GM12878 (cell line): Measurements from ENCODE around the gene HIP1. TPM values are rescaled to one million over a fixed set of nuclear protein-coding genes. Genes with fewer than 3 reads are reported as not detected.

ENCODE experiments used
- ATAC-seq: fragments of 200-7000 bp; cut with Tn5 transposase; 3 replicates; pipeline ENCODE4 v1.9.1; 2020; ENCODE audit warnings: mild to moderate bottlenecking, moderate library complexity
- BruUV-seq: library from RNA; stranded (reverse); fragments of 400-500 nt; replicated peaks from 2 replicates; lab custom pipeline; 2021; lab: Mats Ljungman, UMichigan
- CTCF ChIA-PET: fragments of 300-600 bp; sonication (Branson Sonifier 250); formaldehyde crosslinking; extraction: SDS; loops from one replicate; lab custom pipeline; 2021; ENCODE audit warnings: inconsistent platforms; lab: Yijun Ruan, JAX
- POLR2A ChIA-PET: fragments of 350-600 bp; formaldehyde crosslinking; extraction: SDS; loops from one replicate; lab custom pipeline; 2021; ENCODE audit warnings: inconsistent platforms; lab: Charles Lee
- RAD21 ChIA-PET: fragments of 300-600 bp; sonication (Branson Sonifier 250); formaldehyde crosslinking; loops from one replicate; lab custom pipeline; 2023; ENCODE audit warnings: antibody characterized with exemption; ENCODE audit not compliant: unreplicated experiment; lab: Charles Lee
- SMC1A ChIA-PET: fragments of 300-600 bp; sonication (Branson Sonifier 250); formaldehyde crosslinking; loops from one replicate; lab custom pipeline; 2023; ENCODE audit not compliant: unreplicated experiment, uncharacterized antibody; lab: Charles Lee
- DNase-seq: peaks from one replicate; pipeline ENCODE4 v3.0.0-alpha.2; 2011; ENCODE audit warnings: low read depth, low spot score
- FAIRE-seq: peaks from 3 replicates; lab custom pipeline; 2011; peaks lifted over from hg19 to GRCh38; lab: Jason Lieb, UNC
- H2AFZ ChIP-seq: 2 replicates; pipeline ENCODE4 v1.6.0; 2011; ENCODE audit warnings: low read depth, low read length, control low read depth; ENCODE audit not compliant: control insufficient read depth
- H3K27ac ChIP-seq: 2 replicates; pipeline ENCODE4 v1.5.1; 2011; ENCODE audit warnings: control low read depth; ENCODE audit not compliant: control insufficient read depth, insufficient read depth
- H3K27me3 ChIP-seq, 2 experiments: replicated peaks in 1 of 2; 2 replicates each; pipeline versions ENCODE4 v1.6.0 to v1.6.1; 2011; ENCODE audit warnings: low read length in 1 of 2; ENCODE audit not compliant: control insufficient read depth in 2 of 2, insufficient read depth in 2 of 2
- H3K36me3 ChIP-seq, 2 experiments: 2 replicates each; pipeline ENCODE4 v1.5.1; 2011; ENCODE audit warnings: low read length in 1 of 2; ENCODE audit not compliant: control insufficient read depth in 2 of 2, insufficient read depth in 2 of 2
- H3K4me1 ChIP-seq: 2 replicates; pipeline ENCODE4 v1.6.1; 2011; ENCODE audit warnings: mild to moderate bottlenecking, low read length, moderate library complexity, mixed read lengths; ENCODE audit not compliant: control insufficient read depth, insufficient read depth
- H3K4me2 ChIP-seq: 2 replicates; pipeline ENCODE4 v1.6.0; 2011; ENCODE audit warnings: control low read depth; ENCODE audit not compliant: control insufficient read depth, insufficient read depth
- H3K4me3 ChIP-seq: fragments of 200-600 bp; sonication (generic); 2 replicates; pipeline ENCODE4 v1.5.1; 2016
- H3K79me2 ChIP-seq: 2 replicates; pipeline ENCODE4 v1.6.0; 2011; ENCODE audit warnings: low read length; ENCODE audit not compliant: control insufficient read depth, insufficient read depth
- H3K9ac ChIP-seq: 2 replicates; pipeline ENCODE4 v1.8.0; 2011; ENCODE audit warnings: low read length, control low read depth, mixed read lengths; ENCODE audit not compliant: control insufficient read depth, insufficient read depth
- H3K9me3 ChIP-seq: replicated peaks from 3 replicates; pipeline ENCODE4 v1.5.1; 2011; ENCODE audit warnings: mild to moderate bottlenecking, low read length; ENCODE audit not compliant: control insufficient read depth, insufficient read depth
- H4K20me1 ChIP-seq: 2 replicates; pipeline ENCODE4 v1.6.0; 2011; ENCODE audit not compliant: control insufficient read depth, insufficient read depth
- CHD1 ChIP-seq: IDR thresholded peaks from 2 replicates; pipeline ENCODE4 v1.6.1; 2012; ENCODE audit warnings: low read depth, low read length, improper control_type of control experiment
- E2F4 ChIP-seq: IDR thresholded peaks from 2 replicates; pipeline ENCODE4 v1.6.1; 2012; ENCODE audit warnings: low read depth, low read length, improper control_type of control experiment
- E2F8 ChIP-seq: fragments of 450-650 bp; IDR thresholded peaks from 2 replicates; pipeline ENCODE4 v1.6.1; 2018; ENCODE audit warnings: mild to moderate bottlenecking, low read depth, moderate library complexity; ENCODE audit not compliant: partially characterized antibody
- EGR1 ChIP-seq, 2 experiments: IDR thresholded peaks; 1 replicate in 1 of 2; 2 replicates in 1 of 2; pipeline ENCODE4 v1.6.1; 2011 to 2012; ENCODE audit warnings: low read depth in 2 of 2, low read length in 2 of 2, borderline replicate concordance in 1 of 2, mild to moderate bottlenecking in 1 of 2, moderate library complexity in 1 of 2
- EZH2 ChIP-seq: IDR thresholded peaks from 2 replicates; pipeline ENCODE4 v1.6.1; 2012; ENCODE audit warnings: low read depth, mild to moderate bottlenecking, control low read depth, inconsistent platforms, low read length, borderline replicate concordance; ENCODE audit not compliant: control insufficient read depth
- HDAC6 ChIP-seq: fragments of 200-600 bp; sonication (generic); IDR thresholded peaks from one replicate; pipeline ENCODE4 v1.8.0; 2017; ENCODE audit warnings: antibody characterized with exemption; ENCODE audit not compliant: unreplicated experiment
- IKZF1 ChIP-seq: fragments of 450-650 bp; conservative IDR thresholded peaks from 2 replicates; pipeline ENCODE4 v1.6.1; 2017; ENCODE audit warnings: antibody characterized with exemption, mild to moderate bottlenecking
- KDM1A ChIP-seq: fragments of 200-600 bp; sonication (generic); IDR thresholded peaks from 2 replicates; pipeline ENCODE4 v1.6.1; 2016; ENCODE audit warnings: borderline replicate concordance
- MEF2A ChIP-seq: IDR thresholded peaks from 2 replicates; pipeline ENCODE4 v1.6.1; 2011; ENCODE audit warnings: low read depth, mild to moderate bottlenecking, low read length, moderate library complexity; ENCODE audit not compliant: insufficient read depth
- MLLT1 ChIP-seq: fragments of 450-650 bp; IDR thresholded peaks from 2 replicates; pipeline ENCODE4 v1.6.1; 2016; ENCODE audit warnings: mild to moderate bottlenecking
- NR2F1 ChIP-seq: fragments of 450-650 bp; conservative IDR thresholded peaks from 2 replicates; pipeline ENCODE4 v1.6.1; 2017; ENCODE audit warnings: mild to moderate bottlenecking
- POLR2A ChIP-seq: IDR thresholded peaks from 2 replicates; pipeline ENCODE4 v1.6.1; 2011; ENCODE audit warnings: low read depth, mild to moderate bottlenecking, low read length
- ZBTB11 ChIP-seq: fragments of 450-650 bp; formaldehyde crosslinking; IDR thresholded peaks from 2 replicates; pipeline ENCODE4 v1.5.0; 2022; ENCODE audit warnings: mild to moderate bottlenecking, missing genetic modification characterization
- WGBS: methylation state at CpG from one replicate; pipeline ENCODE4 v1.1.6; 2016; ENCODE audit warnings: low lambda C conversion rate; ENCODE audit not compliant: insufficient replicate concordance, insufficient coverage; ENCODE audit errors: missing lambda C conversion rate; 5-methylcytosine and 5-hydroxymethylcytosine counted together
- in situ Hi-C: fragments of 300-500 bp; cut with MboI; formaldehyde crosslinking; loops from 9 replicates; pipeline ENCODE4 v1.14.3; 2018; ENCODE audit warnings: mixed read lengths
- intact Hi-C: fragments of 100-400 bp; cut with micrococcal nuclease; formaldehyde crosslinking; loops from one replicate; pipeline ENCODE4 v1.14.2; 2022; ENCODE audit not compliant: unreplicated experiment
- polyA plus RNA-seq, 11 experiments: library from polyadenylated mRNA; depleted of rRNA in 4 of 11; unstranded in 6 of 11; stranded (reverse) in 5 of 11; fragments of >200 nt; fragmentation: Nextera tagmentation in 4 of 11; fragmentation: Illumina TruSeq in 1 of 11; extraction: Ambion mirVana in 4 of 11; extraction: Trizol in 1 of 11; gene quantifications; 1 replicate in 1 of 11; 2 replicates in 10 of 11; pipeline versions ENCODE4 v1.2.1 to v1.2.3, GENCODE V29; 2011 to 2016; ENCODE audit warnings: inconsistent platforms in 2 of 11, missing spikeins in 2 of 11, low read depth in 1 of 11
- total RNA-seq, 4 experiments: library from RNA; depleted of rRNA in 3 of 4; stranded (reverse); fragments of >200 nt in 3 of 4; fragmentation: Illumina TruSeq in 1 of 4; extraction: Trizol in 1 of 4; gene quantifications; 2 replicates each; pipeline versions ENCODE4 v1.2.1 to v1.2.3, GENCODE V29; 2013 to 2021

Gene HIP1
- total and polyA plus RNA-seq, 10 of the 15 experiments (the other 5 are each of a cell fraction or from before 2014, with no cell fraction given), result 1.2 to 9.7 (median 3.2) TPM

- RAD21 ChIA-PET, result no interaction called here
- no peak for FAIRE-seq
- no peak for TF ChIP-seq NR2F1
- no peak for TF ChIP-seq MEF2A
- no peak for TF ChIP-seq HDAC6
- peak; percentile 54; the same call in 1 of the 2 replicates for TF ChIP-seq MLLT1
- TF ChIP-seq POLR2A, result peak; percentile 46; the same call in 1 of the 2 replicates
- no peak for TF ChIP-seq ZBTB11 (CRISPR knock-in tag)
- TF ChIP-seq EZH2, result no peak
- TF ChIP-seq CHD1, result no peak
- TF ChIP-seq E2F4, result no peak
- TF ChIP-seq EGR1 (IDR thresholded peaks at IDR 0.05; ENCODE audit: borderline replicate concordance in 1 of 2, low read depth in 2 of 2, low read length in 2 of 2), result peak in 1 of 2 experiments; percentile 54; a peak in 1 of 3 replicates
- no peak for TF ChIP-seq E2F8
- TF ChIP-seq IKZF1, result peak; percentile 88
- TF ChIP-seq KDM1A, result no peak
Observed at GRCh38 chr7:75639071-75639885, 99.5 kb downstream of the HIP1 start.

More at GRCh38 chr7:75639071-75639885, 99.5 kb downstream of the HIP1 start:
- no TSS peak for BruUV-seq
- ChIA-PET CTCF (interaction anchor here (1.0 kb wide), 1 partner anchor 123 kb away, joined by 3 read pairs; no protein-coding TSS in a partner anchor), POLR2A (no interaction called here), SMC1A (no interaction called here)
- Histone ChIP-seq H3K4me3 (peak overlapping the region; percentile 71), H3K27ac (no peak overlapping the region), H3K9ac (peak overlapping the region; percentile 46; the same call in 1 of the 2 replicates), H3K4me1 (peaks cover 4% of the 10 kb centered on the region), H2AFZ (peak overlapping the region; percentile 75), H3K27me3 (peaks cover 0 to 1% of the 10 kb centered on the region in 2 experiments; a peak in 1 of 4 replicates), H3K4me2 (peak overlapping the region; percentile 88), H3K9me3 (peaks cover 3% of the 10 kb centered on the region; the same call in 1 of the 3 replicates), H4K20me1 (no peaks in the 10 kb centered on the region), H3K79me2 (no peaks in the 10 kb centered on the region), H3K36me3 (no peaks in the 10 kb centered on the region)
- peak; percentile 14 for ATAC-seq
- intact Hi-C loops (loop anchor here (10.0 kb wide), 1 partner anchor 104 kb away; no protein-coding TSS in a partner anchor), in situ Hi-C loops (no loop called here)
- no peak for DNase-seq
- under 1% methylated on average over 26 of the region's 77 CpGs for WGBS
